Lower lobe of right lung (tissue), 2 donors: ENCODE measurements around the gene DPEP2NB. TPM values are rescaled to one million over a fixed set of nuclear protein-coding genes. Genes with fewer than 3 reads are reported as not detected.

Experiments used
- ATAC-seq, 2 donors: fragments of 200-7000 bp; cut with Tn5 transposase; one replicate each; pipeline ENCODE4 v1.9.1; 2020 to 2022; ENCODE audit warnings: mild to moderate bottlenecking in 2 of 2, moderate library complexity in 2 of 2
- DNase-seq: peaks from one replicate; pipeline ENCODE4 v3.0.0-alpha.2; 2020
- H3K27ac ChIP-seq: fragments of 200-600 bp; one replicate; pipeline ENCODE4 v1.8.0; 2022
- H3K27me3 ChIP-seq: fragments of 200-600 bp; one replicate; pipeline ENCODE4 v1.8.0; 2022; ENCODE audit warnings: low read depth
- H3K36me3 ChIP-seq: fragments of 200-600 bp; one replicate; pipeline ENCODE4 v1.8.0; 2022; ENCODE audit warnings: mild to moderate bottlenecking
- H3K4me1 ChIP-seq: fragments of 200-600 bp; one replicate; pipeline ENCODE4 v1.8.0; 2022
- H3K4me3 ChIP-seq: fragments of 200-600 bp; one replicate; pipeline ENCODE4 v1.8.0; 2022; ENCODE audit warnings: mild to moderate bottlenecking
- H3K9me3 ChIP-seq: fragments of 200-600 bp; one replicate; pipeline ENCODE4 v1.8.0; 2022
- CTCF ChIP-seq: fragments of 200-600 bp; IDR thresholded peaks from one replicate; pipeline ENCODE4 v1.8.0; 2022; ENCODE audit warnings: antibody characterized with exemption, mild to moderate bottlenecking
- intact Hi-C: fragments of 100-400 bp; cut with DNase I; formaldehyde crosslinking; loops from one replicate; pipeline ENCODE4 v1.11.0; 2022
- total RNA-seq: library from RNA; stranded (reverse); fragmentation: NEBNext Ultra II Directional; extraction: Animal tissue kit (Norgen Biotek cat#: 25700); gene quantifications from one replicate; pipeline ENCODE4 v1.2.1, GENCODE V29; 2021
- donor health status: DM: no; HTN: yes; CAD: no; lungs with severe emphysema.

The DPEP2NB gene
- total RNA-seq, 1 donor from 2014 or later = not detected

DNA sequence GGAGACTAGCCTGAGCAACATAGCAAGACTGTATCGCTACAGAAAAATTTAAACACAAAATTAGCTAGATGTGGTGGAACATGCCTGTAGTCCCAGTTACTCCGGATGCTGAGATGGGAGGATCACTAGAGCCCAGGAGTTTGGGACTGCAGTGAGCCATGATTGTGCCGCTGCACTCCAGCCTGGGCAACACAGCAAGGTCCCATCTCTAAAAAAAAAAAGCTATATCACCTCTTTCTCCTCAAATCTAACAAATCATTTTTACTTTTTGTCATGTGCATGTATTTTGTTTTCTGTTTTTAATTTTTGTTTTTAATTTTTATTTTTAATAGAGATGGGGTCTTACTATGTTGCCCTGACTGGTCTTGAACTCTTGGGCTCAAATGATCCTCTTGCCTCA, 13.3 kb upstream of the DPEP2NB start:
- intact Hi-C loops = no loop called here
- Histone ChIP-seq H3K4me3 (no peak overlapping the region), H3K27ac (no peak overlapping the region), H3K27me3 (no peaks in the 10 kb centered on the region), H3K4me1 (peaks cover 13% of the 10 kb centered on the region), H3K9me3 (no peaks in the 10 kb centered on the region), H3K36me3 (peaks cover 18% of the 10 kb centered on the region)
- TF ChIP-seq CTCF = no peak
- no peak for DNase-seq
- no peak for ATAC-seq

DNA sequence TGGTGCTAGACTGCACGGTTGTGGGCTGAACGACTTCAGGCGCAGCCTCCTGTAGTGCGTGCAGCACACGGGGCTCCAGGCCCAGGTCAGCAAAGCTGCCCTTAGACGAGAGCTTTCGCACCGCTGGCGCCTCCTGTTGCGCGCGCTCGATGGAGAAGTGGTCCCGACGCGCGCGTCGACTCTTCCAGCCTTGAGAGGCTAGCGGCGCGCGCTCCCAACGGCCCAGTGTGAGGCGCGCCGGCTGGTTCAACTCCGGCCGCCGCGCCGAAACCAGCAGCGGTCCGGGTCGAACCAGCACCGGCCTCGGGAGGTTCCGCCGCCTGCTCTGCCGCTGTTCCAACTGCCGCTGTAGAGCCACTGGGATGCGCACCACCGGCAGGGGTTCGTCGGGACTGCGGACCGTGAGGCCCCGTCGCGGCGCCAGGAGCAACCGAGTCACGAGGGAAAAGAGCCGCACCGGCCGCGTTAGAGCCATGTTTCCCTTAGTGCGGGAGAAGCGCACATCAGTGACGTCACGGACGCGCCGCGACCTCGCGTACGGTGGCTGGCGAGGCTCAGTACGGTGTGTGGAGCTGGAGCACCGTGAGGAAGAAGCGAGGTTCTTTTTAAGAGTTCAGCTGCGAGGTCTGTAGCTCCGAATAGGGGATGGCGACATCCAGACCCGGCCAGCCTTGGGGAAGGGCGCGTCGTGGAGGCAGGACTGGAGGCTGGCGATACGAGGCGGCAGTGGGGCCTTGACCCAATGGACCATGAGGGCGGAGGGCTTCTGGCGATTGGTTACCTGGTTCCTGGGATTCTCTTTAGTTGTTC, 7.2 kb upstream of the DPEP2NB start, which contains the start of the genes DDX28 and DUS2:
Gene DDX28, minus strand, starts transcription at position 505 of the 810 bp plus-strand sequence. Its CDS starts 30 bp downstream, at position 475.
Gene DUS2, plus strand, starts transcription at position 557 of the 810 bp plus-strand sequence. CDS start 14,740 bp downstream, outside the sequence.
- peak within 1 kb of the TSS; percentile 96 for H3K4me3 ChIP-seq
- H3K9me3 ChIP-seq = no peaks in the 10 kb centered on the region
- H3K36me3 ChIP-seq = peaks cover 23% of the 10 kb centered on the region
- peaks cover 28% of the 10 kb centered on the region for H3K4me1 ChIP-seq
- no peaks in the 10 kb centered on the region for H3K27me3 ChIP-seq
- intact Hi-C loops = no loop called here
- ATAC-seq (peak; percentile 99), DNase-seq (peak; percentile 96)
- H3K27ac ChIP-seq = peak within 1 kb of the TSS; percentile 91
- no peak for TF ChIP-seq CTCF

DNA sequence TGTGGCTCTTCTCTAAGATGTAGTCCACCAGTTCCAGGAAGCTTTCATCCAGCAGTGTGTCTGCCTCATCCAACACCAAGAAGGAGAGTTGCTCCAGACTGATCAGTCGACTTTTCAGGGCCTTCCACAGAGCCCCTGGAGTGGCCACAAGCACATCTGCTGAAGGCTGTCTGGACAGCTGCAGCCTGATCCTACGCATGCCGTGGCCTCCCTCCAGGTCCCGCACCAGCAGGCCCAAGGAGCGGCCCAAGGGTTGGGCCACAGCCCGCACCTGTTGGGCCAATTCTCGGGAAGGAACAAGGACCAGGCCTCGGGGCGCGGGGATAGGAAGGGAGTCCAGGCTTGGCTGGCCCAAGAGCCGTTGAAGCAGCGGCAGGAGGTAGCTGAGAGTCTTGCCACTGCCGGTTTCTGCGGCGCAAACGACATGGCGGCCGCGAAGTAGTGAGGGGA, 6.6 kb upstream of the DPEP2NB start:
- ATAC-seq (peak; percentile 7 to 31), DNase-seq (no peak)
- Histone ChIP-seq H3K4me3 (peak overlapping the region; percentile 96), H3K36me3 (peaks cover 17% of the 10 kb centered on the region), H3K27me3 (no peaks in the 10 kb centered on the region), H3K9me3 (no peaks in the 10 kb centered on the region), H3K4me1 (peaks cover 28% of the 10 kb centered on the region), H3K27ac (peak overlapping the region; percentile 91)
- intact Hi-C loops = no loop called here
- TF ChIP-seq CTCF = no peak

DNA sequence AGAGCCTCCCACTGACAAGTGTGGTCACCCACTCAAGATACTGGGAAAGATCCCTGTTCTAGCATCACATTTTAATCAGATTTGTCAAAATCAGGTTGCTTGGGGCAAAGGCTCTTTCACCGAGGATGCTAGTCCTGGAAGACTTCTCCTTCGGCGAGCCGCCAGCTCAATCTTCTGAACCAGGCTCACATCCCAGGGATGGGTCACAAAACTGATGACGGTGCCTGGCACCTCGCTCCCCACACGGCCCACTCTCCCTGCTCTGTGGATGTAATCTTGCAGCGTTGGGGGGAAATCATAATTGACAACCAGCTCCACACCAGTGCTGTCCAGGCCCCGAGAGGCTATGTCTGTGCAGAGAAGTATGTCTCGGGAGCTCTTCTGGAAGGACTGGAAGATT, 5.8 kb upstream of the DPEP2NB start:
- Histone ChIP-seq H3K27ac (no peak overlapping the region), H3K36me3 (peaks cover 12% of the 10 kb centered on the region), H3K4me3 (peak overlapping the region; percentile 96), H3K4me1 (peaks cover 28% of the 10 kb centered on the region), H3K27me3 (no peaks in the 10 kb centered on the region), H3K9me3 (no peaks in the 10 kb centered on the region)
- intact Hi-C loops = no loop called here
- TF ChIP-seq CTCF = no peak
- ATAC-seq (no peak), DNase-seq (no peak)

- ATAC-seq = no peak
These were observed 3.5 kb upstream of the DPEP2NB start for GRCh38 chr16:68019167-68019680.

More at GRCh38 chr16:68019167-68019680, 3.5 kb upstream of the DPEP2NB start:
- Histone ChIP-seq H3K4me3 (no peak overlapping the region), H3K4me1 (peaks cover 25% of the 10 kb centered on the region), H3K36me3 (peaks cover 12% of the 10 kb centered on the region), H3K27me3 (no peaks in the 10 kb centered on the region), H3K9me3 (no peaks in the 10 kb centered on the region), H3K27ac (no peak overlapping the region)
- intact Hi-C loops = no loop called here
- no peak for DNase-seq
- no peak for TF ChIP-seq CTCF
